HCT116 (cell line): ENCODE results near the gene TIAM2. TPM values are rescaled to one million over a fixed set of nuclear protein-coding genes. Genes with fewer than 3 reads are reported as not detected.

Experiments used
- ATAC-seq: fragments of 200-7000 bp; cut with Tn5 transposase; 2 replicates; pipeline ENCODE4 v1.9.1; 2020; ENCODE audit warnings: mild to moderate bottlenecking, moderate library complexity
- BruUV-seq: library from RNA; stranded (reverse); fragments of 400-500 nt; replicated peaks from 2 replicates; lab custom pipeline; 2021; lab: Mats Ljungman, UMichigan
- CTCF ChIA-PET: fragments of 300-600 bp; sonication (Branson Sonifier 250); formaldehyde crosslinking; loops from one replicate; lab custom pipeline; 2021; ENCODE audit warnings: antibody characterized with exemption; lab: Charles Lee
- POLR2A ChIA-PET: fragments of 300-600, 350-600 bp; sonication (Branson Sonifier 250); formaldehyde crosslinking; loops from one replicate; lab custom pipeline; 2021; ENCODE audit warnings: antibody characterized with exemption; lab: Charles Lee
- RAD21 ChIA-PET, 2 experiments: fragments of 300-600 bp; sonication (Branson Sonifier 250); formaldehyde crosslinking; loops; one replicate each; lab custom pipeline; 2023; ENCODE audit warnings: low total read pairs in 2 of 2; ENCODE audit not compliant: uncharacterized antibody in 2 of 2, unreplicated experiment in 2 of 2, low non-redundant PET in 1 of 2; lab: Charles Lee
- DNase-seq: peaks from one replicate; pipeline ENCODE4 v3.0.0-alpha.2; 2010; ENCODE audit warnings: low read depth, low spot score
- H2AFZ ChIP-seq: fragments of 200-600 bp; shearing (Covaris generic), sonication (generic); 2 replicates; pipeline ENCODE4 v1.6.1; 2017; ENCODE audit warnings: low read depth, mixed run types, mixed read lengths, antibody characterized with exemption, low read length; ENCODE audit not compliant: poor library complexity, severe bottlenecking
- H3K27ac ChIP-seq: 2 replicates; pipeline ENCODE4 v1.5.1; 2012; ENCODE audit warnings: low read depth, low read length
- H3K27me3 ChIP-seq: fragments of 200-600 bp; sonication (generic); 2 replicates; pipeline ENCODE4 v1.6.1; 2016; ENCODE audit warnings: mixed run types, low read length, mixed read lengths; ENCODE audit not compliant: insufficient read depth
- H3K36me3 ChIP-seq, 2 experiments: fragments of 200-500 bp in 1 of 2; fragments of 200-600 bp in 1 of 2; sonication (Bioruptor generic) in 1 of 2; sonication (generic) in 1 of 2; 2 replicates each; pipeline versions ENCODE4 v1.5.1 to v1.6.1; 2014 to 2016; ENCODE audit warnings: low read length in 2 of 2, inconsistent platforms in 1 of 2, mixed read lengths in 1 of 2, mixed run types in 1 of 2; ENCODE audit not compliant: insufficient read depth in 2 of 2, control insufficient read depth in 1 of 2
- H3K4me1 ChIP-seq, 2 experiments: fragments of 200-600 bp in 1 of 2; sonication (generic) in 1 of 2; 2 replicates each; pipeline versions ENCODE4 v1.5.1 to v1.6.1; 2012 to 2017; ENCODE audit warnings: low read length in 2 of 2, inconsistent platforms in 1 of 2, mild to moderate bottlenecking in 1 of 2, mixed read lengths in 1 of 2, mixed run types in 1 of 2, moderate library complexity in 1 of 2; ENCODE audit not compliant: insufficient read depth in 2 of 2, control insufficient read depth in 1 of 2
- H3K4me2 ChIP-seq: fragments of 200-600 bp; sonication (generic); 2 replicates; pipeline ENCODE4 v1.6.1; 2017; ENCODE audit warnings: mixed run types, low read length, mixed read lengths
- H3K4me3 ChIP-seq, 2 experiments: fragments of 200-600 bp in 1 of 2; sonication (generic) in 1 of 2; replicated peaks in 1 of 2; 2 replicates each; pipeline ENCODE4 v1.5.1; 2011 to 2016; ENCODE audit warnings: low read length in 2 of 2, control low read depth in 1 of 2, low read depth in 1 of 2, mild to moderate bottlenecking in 1 of 2, mixed read lengths in 1 of 2, mixed run types in 1 of 2
- H3K79me2 ChIP-seq: fragments of 200-600 bp; sonication (generic); 2 replicates; pipeline ENCODE4 v1.6.1; 2017; ENCODE audit warnings: mild to moderate bottlenecking, mixed run types, low read length, moderate library complexity, mixed read lengths; ENCODE audit not compliant: insufficient read depth
- H3K9ac ChIP-seq: fragments of 200-600 bp; sonication (generic); 2 replicates; pipeline ENCODE4 v1.6.1; 2016; ENCODE audit warnings: low read length, mixed read lengths
- H3K9me2 ChIP-seq: fragments of 200-600 bp; sonication (generic), shearing (Covaris generic); 2 replicates; pipeline ENCODE4 v1.6.1; 2017; ENCODE audit warnings: mixed run types, mild to moderate bottlenecking, moderate library complexity; ENCODE audit not compliant: insufficient read depth
- H3K9me3 ChIP-seq, 2 experiments: fragments of 200-500 bp in 1 of 2; fragments of 200-600 bp in 1 of 2; sonication (Bioruptor generic) in 1 of 2; sonication (generic) in 1 of 2; 2 replicates each; pipeline ENCODE4 v1.6.1; 2014 to 2017; ENCODE audit warnings: low read length in 2 of 2, mixed read lengths in 2 of 2, inconsistent platforms in 1 of 2, low read depth in 1 of 2, mild to moderate bottlenecking in 1 of 2, mixed run types in 1 of 2, moderate library complexity in 1 of 2; ENCODE audit not compliant: control insufficient read depth in 1 of 2, insufficient read depth in 1 of 2
- H4K20me1 ChIP-seq: fragments of 200-600 bp; sonication (generic), shearing (Covaris generic); 2 replicates; pipeline ENCODE4 v1.6.1; 2017; ENCODE audit warnings: mixed run types, mild to moderate bottlenecking, moderate library complexity; ENCODE audit not compliant: insufficient read depth
- CEBPB ChIP-seq: IDR thresholded peaks from 2 replicates; pipeline ENCODE4 v1.6.1; 2012; ENCODE audit warnings: low read depth
- EGR1 ChIP-seq: IDR thresholded peaks from 2 replicates; pipeline ENCODE4 v1.6.1; 2012; ENCODE audit warnings: low read depth
- ELF1 ChIP-seq: IDR thresholded peaks from 2 replicates; pipeline ENCODE4 v1.6.1; 2012; ENCODE audit warnings: low read depth, borderline replicate concordance
- EZH2 ChIP-seq: fragments of 200-600 bp; sonication (generic); IDR thresholded peaks from 2 replicates; pipeline ENCODE4 v1.6.1; 2017; ENCODE audit warnings: antibody characterized with exemption, mixed run types
- POLR2A ChIP-seq: IDR thresholded peaks from 2 replicates; pipeline ENCODE4 v1.7.0; 2011; ENCODE audit warnings: borderline replicate concordance; ENCODE audit not compliant: insufficient read depth, insufficient read length; ENCODE audit errors: extremely low read depth
- RAD21 ChIP-seq: IDR thresholded peaks from 2 replicates; pipeline ENCODE4 v1.6.1; 2012; ENCODE audit warnings: low read depth, mild to moderate bottlenecking
- SP1 ChIP-seq: IDR thresholded peaks from 2 replicates; pipeline ENCODE4 v1.6.1; 2012; ENCODE audit warnings: low read depth
- SRF ChIP-seq: IDR thresholded peaks from 2 replicates; pipeline ENCODE4 v1.6.1; 2012; ENCODE audit warnings: low read depth
- TCF7L2 ChIP-seq: IDR thresholded peaks from 2 replicates; pipeline ENCODE4 v1.7.0; 2011; ENCODE audit warnings: borderline replicate concordance, inconsistent platforms; ENCODE audit not compliant: insufficient read depth, insufficient read length; ENCODE audit errors: extremely low read depth
- YY1 ChIP-seq: IDR thresholded peaks from 2 replicates; pipeline ENCODE4 v1.6.1; 2011; ENCODE audit warnings: low read length, low read depth, moderate library complexity, mild to moderate bottlenecking; ENCODE audit not compliant: insufficient replicate concordance; ENCODE audit errors: extremely low read depth
- ZFX ChIP-seq: fragments of 450-650 bp; IDR thresholded peaks from 2 replicates; pipeline ENCODE4 v1.6.1; 2017
- intact Hi-C: fragments of 100-400 bp; cut with micrococcal nuclease; formaldehyde crosslinking; loops from 2 replicates; pipeline ENCODE4 v1.10.0; 2022
- total RNA-seq: library from RNA; stranded (reverse); gene quantifications from one replicate; pipeline ENCODE4 v1.2.1, GENCODE V29; 2021; ENCODE audit not compliant: unreplicated experiment
- TF ChIP-seq, protein P1 (sequence below): IDR thresholded peaks from 2 replicates; pipeline ENCODE4 v1.6.1; 2011; ENCODE audit warnings: mild to moderate bottlenecking, low read length, moderate library complexity; ENCODE audit not compliant: insufficient replicate concordance; ENCODE audit errors: extremely low read depth

The TIAM2 gene
- total RNA-seq, 1 experiment from 2014 or later: 9.4 TPM

DNA sequence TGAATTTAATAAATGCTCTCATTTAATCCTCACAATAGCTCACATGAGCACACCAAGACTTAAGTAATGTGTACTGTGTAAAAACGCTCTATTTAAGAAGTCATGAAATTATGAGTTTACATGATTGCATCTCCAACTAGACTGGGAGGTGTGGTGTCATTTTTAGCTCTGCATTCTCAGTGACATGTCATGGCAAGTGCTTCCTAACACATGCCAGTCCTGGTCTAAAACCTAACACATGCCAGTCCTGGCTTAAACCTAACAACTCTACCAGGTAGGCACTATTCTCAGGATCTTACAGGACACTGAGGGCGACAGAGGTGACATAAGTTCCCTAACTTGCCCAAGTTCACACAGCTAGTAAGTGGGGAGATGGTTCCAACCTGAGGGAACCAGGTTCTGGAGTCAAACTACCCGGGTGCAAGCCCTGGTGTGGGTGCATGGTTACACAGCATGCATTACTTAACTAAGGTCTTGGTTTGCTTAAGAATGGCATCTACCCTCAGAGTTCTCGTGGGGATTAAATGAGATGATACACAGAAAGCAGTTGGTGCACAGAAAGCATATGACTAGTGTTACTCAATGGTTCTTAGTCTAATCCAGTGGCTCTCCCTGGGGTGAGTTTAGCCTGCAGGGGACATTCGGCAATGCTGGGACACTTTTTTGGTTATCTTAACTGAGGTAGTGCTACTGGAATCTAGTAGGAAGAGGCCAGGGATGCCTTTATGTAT, 283.4 kb downstream of the TIAM2 start:
- Histone ChIP-seq H2AFZ (no peak overlapping the region), H3K27ac (no peak overlapping the region), H3K4me2 (no peak overlapping the region), H3K9me3 (no peaks in the 10 kb centered on the region), H3K4me3 (no peak overlapping the region), H3K27me3 (no peaks in the 10 kb centered on the region), H3K36me3 (peaks cover 0 to 6% of the 10 kb centered on the region in 2 experiments; a peak in 1 of 4 replicates), H3K9ac (no peak overlapping the region), H3K4me1 (peaks cover 1 to 8% of the 10 kb centered on the region in 2 experiments), H4K20me1 (no peaks in the 10 kb centered on the region), H3K79me2 (no peaks in the 10 kb centered on the region; the same call in 1 of the 2 replicates), H3K9me2 (no peaks in the 10 kb centered on the region)
- ChIA-PET RAD21 (no interaction called here), CTCF (no interaction called here), POLR2A (no interaction called here)
- no TSS peak for BruUV-seq
- no peak for DNase-seq
- TF ChIP-seq ZFX (no peak), TCF7L2 (no peak), SRF (no peak), YY1 (no peak), ELF1 (no peak), SP1 (no peak), CEBPB (no peak), EGR1 (no peak), EZH2 (no peak), POLR2A (no peak), RAD21 (no peak)
- TF ChIP-seq, protein P1, sequence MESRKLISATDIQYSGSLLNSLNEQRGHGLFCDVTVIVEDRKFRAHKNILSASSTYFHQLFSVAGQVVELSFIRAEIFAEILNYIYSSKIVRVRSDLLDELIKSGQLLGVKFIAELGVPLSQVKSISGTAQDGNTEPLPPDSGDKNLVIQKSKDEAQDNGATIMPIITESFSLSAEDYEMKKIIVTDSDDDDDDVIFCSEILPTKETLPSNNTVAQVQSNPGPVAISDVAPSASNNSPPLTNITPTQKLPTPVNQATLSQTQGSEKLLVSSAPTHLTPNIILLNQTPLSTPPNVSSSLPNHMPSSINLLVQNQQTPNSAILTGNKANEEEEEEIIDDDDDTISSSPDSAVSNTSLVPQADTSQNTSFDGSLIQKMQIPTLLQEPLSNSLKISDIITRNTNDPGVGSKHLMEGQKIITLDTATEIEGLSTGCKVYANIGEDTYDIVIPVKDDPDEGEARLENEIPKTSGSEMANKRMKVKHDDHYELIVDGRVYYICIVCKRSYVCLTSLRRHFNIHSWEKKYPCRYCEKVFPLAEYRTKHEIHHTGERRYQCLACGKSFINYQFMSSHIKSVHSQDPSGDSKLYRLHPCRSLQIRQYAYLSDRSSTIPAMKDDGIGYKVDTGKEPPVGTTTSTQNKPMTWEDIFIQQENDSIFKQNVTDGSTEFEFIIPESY: no peak
- intact Hi-C loops: no loop called here
- no peak for ATAC-seq
